ENCODE measurements around the gene CFDP1. TPM values are rescaled to one million over a fixed set of nuclear protein-coding genes. Genes with fewer than 3 reads are reported as not detected.
A peak's percentile ranks its signal among the peaks of the same experiment; 100 is the strongest.

Gene CFDP1
- total and polyA plus RNA-seq, 2 of the 13 experiments (the other 11 are each of a cell fraction or from before 2014, with no cell fraction given) = 78.6 to 153 TPM

DNA sequence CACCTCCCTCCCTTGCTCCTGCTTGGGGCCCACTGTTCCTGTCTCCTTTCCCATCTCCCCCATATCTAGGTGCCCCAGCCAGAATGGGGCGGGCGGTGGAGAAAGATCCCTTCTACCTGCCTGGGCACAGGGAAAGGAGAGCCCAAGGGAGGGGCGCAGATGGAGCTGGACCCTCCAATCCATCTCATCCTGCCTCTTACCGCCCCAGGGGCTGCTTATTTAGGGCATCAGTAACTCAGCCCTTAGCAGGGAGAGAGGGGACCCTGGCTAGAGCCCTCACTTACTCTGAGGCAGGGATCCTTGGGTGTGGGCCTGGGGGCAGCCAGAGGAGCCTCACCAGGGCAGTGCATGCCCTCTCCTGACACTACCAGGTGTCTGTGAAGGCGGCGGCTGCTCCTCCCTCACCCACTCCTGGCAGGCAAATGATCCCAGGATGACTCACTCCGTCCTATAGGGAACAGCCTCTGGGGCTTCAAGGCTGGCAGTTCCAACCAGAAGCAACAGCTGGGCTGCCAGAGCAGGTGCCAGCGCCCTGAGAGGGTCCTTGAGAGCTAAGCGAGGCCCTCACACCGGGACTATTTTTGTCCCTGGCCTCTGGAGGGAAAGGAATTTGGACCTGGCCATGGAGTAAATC, 165.6 kb downstream of the CFDP1 start (continued):
- TF ChIP-seq, protein P1, sequence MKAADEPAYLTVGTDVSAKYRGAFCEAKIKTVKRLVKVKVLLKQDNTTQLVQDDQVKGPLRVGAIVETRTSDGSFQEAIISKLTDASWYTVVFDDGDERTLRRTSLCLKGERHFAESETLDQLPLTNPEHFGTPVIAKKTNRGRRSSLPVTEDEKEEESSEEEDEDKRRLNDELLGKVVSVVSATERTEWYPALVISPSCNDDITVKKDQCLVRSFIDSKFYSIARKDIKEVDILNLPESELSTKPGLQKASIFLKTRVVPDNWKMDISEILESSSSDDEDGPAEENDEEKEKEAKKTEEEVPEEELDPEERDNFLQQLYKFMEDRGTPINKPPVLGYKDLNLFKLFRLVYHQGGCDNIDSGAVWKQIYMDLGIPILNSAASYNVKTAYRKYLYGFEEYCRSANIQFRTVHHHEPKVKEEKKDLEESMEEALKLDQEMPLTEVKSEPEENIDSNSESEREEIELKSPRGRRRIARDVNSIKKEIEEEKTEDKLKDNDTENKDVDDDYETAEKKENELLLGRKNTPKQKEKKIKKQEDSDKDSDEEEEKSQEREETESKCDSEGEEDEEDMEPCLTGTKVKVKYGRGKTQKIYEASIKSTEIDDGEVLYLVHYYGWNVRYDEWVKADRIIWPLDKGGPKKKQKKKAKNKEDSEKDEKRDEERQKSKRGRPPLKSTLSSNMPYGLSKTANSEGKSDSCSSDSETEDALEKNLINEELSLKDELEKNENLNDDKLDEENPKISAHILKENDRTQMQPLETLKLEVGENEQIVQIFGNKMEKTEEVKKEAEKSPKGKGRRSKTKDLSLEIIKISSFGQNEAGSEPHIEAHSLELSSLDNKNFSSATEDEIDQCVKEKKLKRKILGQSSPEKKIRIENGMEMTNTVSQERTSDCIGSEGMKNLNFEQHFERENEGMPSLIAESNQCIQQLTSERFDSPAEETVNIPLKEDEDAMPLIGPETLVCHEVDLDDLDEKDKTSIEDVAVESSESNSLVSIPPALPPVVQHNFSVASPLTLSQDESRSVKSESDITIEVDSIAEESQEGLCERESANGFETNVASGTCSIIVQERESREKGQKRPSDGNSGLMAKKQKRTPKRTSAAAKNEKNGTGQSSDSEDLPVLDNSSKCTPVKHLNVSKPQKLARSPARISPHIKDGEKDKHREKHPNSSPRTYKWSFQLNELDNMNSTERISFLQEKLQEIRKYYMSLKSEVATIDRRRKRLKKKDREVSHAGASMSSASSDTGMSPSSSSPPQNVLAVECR (CRISPR knock-in tag; IDR thresholded peaks at IDR 0.05; ENCODE audit: borderline replicate concordance) = peak; percentile 35; the same call in 1 of the 2 replicates
- TF ChIP-seq SMC3 (IDR thresholded peaks at IDR 0.05; ENCODE audit: low read length) (0 out of 2 replicates have a peak, but pooled peaks have one; percentile 8), SAP130 (CRISPR knock-in tag; IDR thresholded peaks at IDR 0.05; ENCODE audit: low read depth) (peak; percentile 50; the same call in 1 of the 2 replicates), ZNF263 (CRISPR knock-in tag; IDR thresholded peaks at IDR 0.05) (peak; percentile 76), SALL1 (CRISPR knock-in tag; IDR thresholded peaks at IDR 0.05) (peak; percentile 17; the same call in 1 of the 2 replicates), ZNF772 (CRISPR knock-in tag; IDR thresholded peaks at IDR 0.05) (0 out of 2 replicates have a peak, but pooled peaks have one; percentile 62), GFI1 (CRISPR knock-in tag; IDR thresholded peaks at IDR 0.05; ENCODE audit: borderline replicate concordance) (peak; percentile 85), ZSCAN31 (CRISPR knock-in tag; IDR thresholded peaks at IDR 0.05; ENCODE audit: low read depth) (0 out of 2 replicates have a peak, but pooled peaks have one; percentile 33), SSRP1 (CRISPR knock-in tag; IDR thresholded peaks at IDR 0.05) (0 out of 2 replicates have a peak, but pooled peaks have one; percentile 75), HDAC2 (CRISPR knock-in tag; IDR thresholded peaks at IDR 0.05) (no peak), MEIS2 (CRISPR knock-in tag; IDR thresholded peaks at IDR 0.05) (peak; percentile 49; the same call in 1 of the 2 replicates)
- TF ChIP-seq, protein P2, sequence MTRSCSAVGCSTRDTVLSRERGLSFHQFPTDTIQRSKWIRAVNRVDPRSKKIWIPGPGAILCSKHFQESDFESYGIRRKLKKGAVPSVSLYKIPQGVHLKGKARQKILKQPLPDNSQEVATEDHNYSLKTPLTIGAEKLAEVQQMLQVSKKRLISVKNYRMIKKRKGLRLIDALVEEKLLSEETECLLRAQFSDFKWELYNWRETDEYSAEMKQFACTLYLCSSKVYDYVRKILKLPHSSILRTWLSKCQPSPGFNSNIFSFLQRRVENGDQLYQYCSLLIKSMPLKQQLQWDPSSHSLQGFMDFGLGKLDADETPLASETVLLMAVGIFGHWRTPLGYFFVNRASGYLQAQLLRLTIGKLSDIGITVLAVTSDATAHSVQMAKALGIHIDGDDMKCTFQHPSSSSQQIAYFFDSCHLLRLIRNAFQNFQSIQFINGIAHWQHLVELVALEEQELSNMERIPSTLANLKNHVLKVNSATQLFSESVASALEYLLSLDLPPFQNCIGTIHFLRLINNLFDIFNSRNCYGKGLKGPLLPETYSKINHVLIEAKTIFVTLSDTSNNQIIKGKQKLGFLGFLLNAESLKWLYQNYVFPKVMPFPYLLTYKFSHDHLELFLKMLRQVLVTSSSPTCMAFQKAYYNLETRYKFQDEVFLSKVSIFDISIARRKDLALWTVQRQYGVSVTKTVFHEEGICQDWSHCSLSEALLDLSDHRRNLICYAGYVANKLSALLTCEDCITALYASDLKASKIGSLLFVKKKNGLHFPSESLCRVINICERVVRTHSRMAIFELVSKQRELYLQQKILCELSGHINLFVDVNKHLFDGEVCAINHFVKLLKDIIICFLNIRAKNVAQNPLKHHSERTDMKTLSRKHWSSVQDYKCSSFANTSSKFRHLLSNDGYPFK (CRISPR knock-in tag; IDR thresholded peaks at IDR 0.05; ENCODE audit: borderline replicate concordance) = no peak
- TF ChIP-seq, protein P3, sequence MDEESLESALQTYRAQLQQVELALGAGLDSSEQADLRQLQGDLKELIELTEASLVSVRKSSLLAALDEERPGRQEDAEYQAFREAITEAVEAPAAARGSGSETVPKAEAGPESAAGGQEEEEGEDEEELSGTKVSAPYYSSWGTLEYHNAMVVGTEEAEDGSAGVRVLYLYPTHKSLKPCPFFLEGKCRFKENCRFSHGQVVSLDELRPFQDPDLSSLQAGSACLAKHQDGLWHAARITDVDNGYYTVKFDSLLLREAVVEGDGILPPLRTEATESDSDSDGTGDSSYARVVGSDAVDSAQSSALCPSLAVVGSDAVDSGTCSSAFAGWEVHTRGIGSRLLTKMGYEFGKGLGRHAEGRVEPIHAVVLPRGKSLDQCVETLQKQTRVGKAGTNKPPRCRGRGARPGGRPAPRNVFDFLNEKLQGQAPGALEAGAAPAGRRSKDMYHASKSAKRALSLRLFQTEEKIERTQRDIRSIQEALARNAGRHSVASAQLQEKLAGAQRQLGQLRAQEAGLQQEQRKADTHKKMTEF (CRISPR knock-in tag; IDR thresholded peaks at IDR 0.05) = peak; percentile 33; the same call in 1 of the 2 replicates
- TF ChIP-seq, protein P4, sequence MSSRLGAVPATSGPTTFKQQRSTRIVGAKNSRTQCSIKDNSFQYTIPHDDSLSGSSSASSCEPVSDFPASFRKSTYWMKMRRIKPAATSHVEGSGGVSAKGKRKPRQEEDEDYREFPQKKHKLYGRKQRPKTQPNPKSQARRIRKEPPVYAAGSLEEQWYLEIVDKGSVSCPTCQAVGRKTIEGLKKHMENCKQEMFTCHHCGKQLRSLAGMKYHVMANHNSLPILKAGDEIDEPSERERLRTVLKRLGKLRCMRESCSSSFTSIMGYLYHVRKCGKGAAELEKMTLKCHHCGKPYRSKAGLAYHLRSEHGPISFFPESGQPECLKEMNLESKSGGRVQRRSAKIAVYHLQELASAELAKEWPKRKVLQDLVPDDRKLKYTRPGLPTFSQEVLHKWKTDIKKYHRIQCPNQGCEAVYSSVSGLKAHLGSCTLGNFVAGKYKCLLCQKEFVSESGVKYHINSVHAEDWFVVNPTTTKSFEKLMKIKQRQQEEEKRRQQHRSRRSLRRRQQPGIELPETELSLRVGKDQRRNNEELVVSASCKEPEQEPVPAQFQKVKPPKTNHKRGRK (CRISPR knock-in tag; IDR thresholded peaks at IDR 0.05) = no peak

Measured in HepG2 (cell line).